HS-5 (cell line): ENCODE data around the gene KCNMB3.

Experiments used
- DNase-seq: peaks from one replicate; pipeline ENCODE4 v3.0.0-alpha.2; 2012; ENCODE audit warnings: low read depth

The KCNMB3 gene

GRCh38 chr3:179196098-179196497 is 54.8 kb downstream of the KCNMB3 start:
- peak; percentile 63 for DNase-seq

- DNase-seq, result no peak
Observed at GRCh38 chr3:179194931-179195330, 56.0 kb downstream of the KCNMB3 start.
